Measurements from ENCODE around the gene GOT1. TPM values are rescaled to one million over a fixed set of nuclear protein-coding genes. Genes with fewer than 3 reads are reported as not detected.

GOT1 gene
- total and polyA plus RNA-seq, 10 of the 15 experiments (the other 5 are each of a cell fraction or from before 2014, with no cell fraction given): 32.5 to 67.5 (median 50.3) TPM

- no peaks in the 10 kb centered on the region for H3K9me3 ChIP-seq (replicated peaks; ENCODE audit: control insufficient read depth, insufficient read depth, low read length)
- intact Hi-C loops (cut with micrococcal nuclease; ENCODE audit: unreplicated experiment): no loop called here
- ATAC-seq: no peak
- H3K79me2 ChIP-seq (ENCODE audit: control insufficient read depth, insufficient read depth, low read length): no peaks in the 10 kb centered on the region
- H2AFZ ChIP-seq (ENCODE audit: control insufficient read depth, low read depth, low read length): no peak overlapping the region
- ChIA-PET CTCF (interaction anchor here (1.3 kb wide), 1 partner anchor 10 kb away, joined by 3 read pairs; no protein-coding TSS in a partner anchor), POLR2A (no interaction called here), RAD21 (ENCODE audit: unreplicated experiment) (no interaction called here), SMC1A (ENCODE audit: uncharacterized antibody, unreplicated experiment) (no interaction called here)
- no peaks in the 10 kb centered on the region; the same call in 1 of the 2 replicates for H3K4me1 ChIP-seq (ENCODE audit: control insufficient read depth, insufficient read depth, low read length)
- no peak for DNase-seq (ENCODE audit: low read depth, low spot score)
- H3K4me3 ChIP-seq: no peak overlapping the region
- no peak overlapping the region for H3K27ac ChIP-seq (ENCODE audit: control insufficient read depth, insufficient read depth)
- H3K4me2 ChIP-seq (ENCODE audit: control insufficient read depth, insufficient read depth): no peak overlapping the region
- H4K20me1 ChIP-seq (ENCODE audit: control insufficient read depth, insufficient read depth): no peaks in the 10 kb centered on the region
- in situ Hi-C loops (cut with MboI): no loop called here
- no peak overlapping the region for H3K9ac ChIP-seq (ENCODE audit: control insufficient read depth, insufficient read depth, low read length)
- BruUV-seq (replicated peaks): no TSS peak
- H3K36me3 ChIP-seq (ENCODE audit: control insufficient read depth in 2 of 2, insufficient read depth in 2 of 2, low read length in 1 of 2): no peaks in the 10 kb centered on the region
- FAIRE-seq: no peak
- H3K27me3 ChIP-seq (replicated peaks in 1 of 2; ENCODE audit: control insufficient read depth in 2 of 2, insufficient read depth in 2 of 2, low read length in 1 of 2): no peaks in the 10 kb centered on the region; a peak in 3 of 4 replicates
- 32% methylated on average over 1 of the region's 1 CpG for WGBS (ENCODE audit: insufficient coverage, insufficient replicate concordance, low lambda C conversion rate, missing lambda C conversion rate)
- TF ChIP-seq ZBTB40 (IDR thresholded peaks at IDR 0.05; ENCODE audit: borderline replicate concordance) (no peak), POU2F2 (IDR thresholded peaks at IDR 0.05; ENCODE audit: borderline replicate concordance, low read depth, low read length) (no peak), PML (IDR thresholded peaks at IDR 0.05; ENCODE audit: low read length) (no peak), NFIC (IDR thresholded peaks at IDR 0.05; ENCODE audit: low read depth, low read length) (no peak), CHD2 (IDR thresholded peaks at IDR 0.05; ENCODE audit: borderline replicate concordance, low read depth, low read length) (no peak), CTCF (IDR thresholded peaks at IDR 0.05 in 2 of 3, conservative IDR thresholded peaks at IDR 0.05 in 1 of 3; ENCODE audit: control insufficient read depth in 2 of 3, extremely low read depth in 1 of 3, insufficient read depth in 1 of 3, low read depth in 3 of 3, low read length in 3 of 3) (no peak), PAX5 (IDR thresholded peaks at IDR 0.05; ENCODE audit: borderline replicate concordance, low read depth, low read length) (no peak), MEF2A (IDR thresholded peaks at IDR 0.05; ENCODE audit: insufficient read depth, low read depth, low read length) (no peak), EZH2 (IDR thresholded peaks at IDR 0.05; ENCODE audit: borderline replicate concordance, control insufficient read depth, low read depth, low read length) (no peak)
- TF ChIP-seq, protein P1, sequence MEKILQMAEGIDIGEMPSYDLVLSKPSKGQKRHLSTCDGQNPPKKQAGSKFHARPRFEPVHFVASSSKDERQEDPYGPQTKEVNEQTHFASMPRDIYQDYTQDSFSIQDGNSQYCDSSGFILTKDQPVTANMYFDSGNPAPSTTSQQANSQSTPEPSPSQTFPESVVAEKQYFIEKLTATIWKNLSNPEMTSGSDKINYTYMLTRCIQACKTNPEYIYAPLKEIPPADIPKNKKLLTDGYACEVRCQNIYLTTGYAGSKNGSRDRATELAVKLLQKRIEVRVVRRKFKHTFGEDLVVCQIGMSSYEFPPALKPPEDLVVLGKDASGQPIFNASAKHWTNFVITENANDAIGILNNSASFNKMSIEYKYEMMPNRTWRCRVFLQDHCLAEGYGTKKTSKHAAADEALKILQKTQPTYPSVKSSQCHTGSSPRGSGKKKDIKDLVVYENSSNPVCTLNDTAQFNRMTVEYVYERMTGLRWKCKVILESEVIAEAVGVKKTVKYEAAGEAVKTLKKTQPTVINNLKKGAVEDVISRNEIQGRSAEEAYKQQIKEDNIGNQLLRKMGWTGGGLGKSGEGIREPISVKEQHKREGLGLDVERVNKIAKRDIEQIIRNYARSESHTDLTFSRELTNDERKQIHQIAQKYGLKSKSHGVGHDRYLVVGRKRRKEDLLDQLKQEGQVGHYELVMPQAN (conservative IDR thresholded peaks at IDR 0.05): no peak
- TF ChIP-seq, protein P2, sequence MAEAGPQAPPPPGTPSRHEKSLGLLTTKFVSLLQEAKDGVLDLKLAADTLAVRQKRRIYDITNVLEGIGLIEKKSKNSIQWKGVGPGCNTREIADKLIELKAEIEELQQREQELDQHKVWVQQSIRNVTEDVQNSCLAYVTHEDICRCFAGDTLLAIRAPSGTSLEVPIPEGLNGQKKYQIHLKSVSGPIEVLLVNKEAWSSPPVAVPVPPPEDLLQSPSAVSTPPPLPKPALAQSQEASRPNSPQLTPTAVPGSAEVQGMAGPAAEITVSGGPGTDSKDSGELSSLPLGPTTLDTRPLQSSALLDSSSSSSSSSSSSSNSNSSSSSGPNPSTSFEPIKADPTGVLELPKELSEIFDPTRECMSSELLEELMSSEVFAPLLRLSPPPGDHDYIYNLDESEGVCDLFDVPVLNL (IDR thresholded peaks at IDR 0.05; ENCODE audit: low read depth, low read length): no peak
- TF ChIP-seq, protein P3, sequence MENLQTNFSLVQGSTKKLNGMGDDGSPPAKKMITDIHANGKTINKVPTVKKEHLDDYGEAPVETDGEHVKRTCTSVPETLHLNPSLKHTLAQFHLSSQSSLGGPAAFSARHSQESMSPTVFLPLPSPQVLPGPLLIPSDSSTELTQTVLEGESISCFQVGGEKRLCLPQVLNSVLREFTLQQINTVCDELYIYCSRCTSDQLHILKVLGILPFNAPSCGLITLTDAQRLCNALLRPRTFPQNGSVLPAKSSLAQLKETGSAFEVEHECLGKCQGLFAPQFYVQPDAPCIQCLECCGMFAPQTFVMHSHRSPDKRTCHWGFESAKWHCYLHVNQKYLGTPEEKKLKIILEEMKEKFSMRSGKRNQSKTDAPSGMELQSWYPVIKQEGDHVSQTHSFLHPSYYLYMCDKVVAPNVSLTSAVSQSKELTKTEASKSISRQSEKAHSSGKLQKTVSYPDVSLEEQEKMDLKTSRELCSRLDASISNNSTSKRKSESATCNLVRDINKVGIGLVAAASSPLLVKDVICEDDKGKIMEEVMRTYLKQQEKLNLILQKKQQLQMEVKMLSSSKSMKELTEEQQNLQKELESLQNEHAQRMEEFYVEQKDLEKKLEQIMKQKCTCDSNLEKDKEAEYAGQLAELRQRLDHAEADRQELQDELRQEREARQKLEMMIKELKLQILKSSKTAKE (IDR thresholded peaks at IDR 0.05; ENCODE audit: low read depth, poor library complexity, severe bottlenecking): no peak
Observed at GRCh38 chr10:99382176-99382575, 48.2 kb downstream of the GOT1 start.

Measured in GM12878 (cell line).